Spinal cord (tissue), 10 donors: ENCODE measurements around the gene EVI5L. TPM values are rescaled to one million over a fixed set of nuclear protein-coding genes. Genes with fewer than 3 reads are reported as not detected.
"Not testable (repeated sequence)": the region's sequence is repeated elsewhere in the genome, so short reads cannot be mapped to it uniquely, and the experiment has no call there.

Source experiments
- DNase-seq, 6 donors: peaks; one replicate each; pipeline versions ENCODE4 v3.0.0 to v3.0.0-alpha.2; 2013 to 2015; ENCODE audit warnings: low spot score in 6 of 6, low read depth in 4 of 6
- H3K27ac ChIP-seq: one replicate; pipeline ENCODE4 v1.5.1; 2013; ENCODE audit warnings: low read depth, low read length, control low read depth
- H3K27me3 ChIP-seq: one replicate; pipeline ENCODE4 v1.6.1; 2013; ENCODE audit warnings: low read length; ENCODE audit not compliant: control insufficient read depth, insufficient read depth
- H3K36me3 ChIP-seq: one replicate; pipeline ENCODE4 v1.6.1; 2013; ENCODE audit warnings: low read length; ENCODE audit not compliant: control insufficient read depth, insufficient read depth
- H3K4me1 ChIP-seq: one replicate; pipeline ENCODE4 v1.6.1; 2013; ENCODE audit warnings: low read length; ENCODE audit not compliant: control insufficient read depth, insufficient read depth
- H3K4me3 ChIP-seq: one replicate; pipeline ENCODE4 v1.5.1; 2013; ENCODE audit warnings: low read depth, low read length, control low read depth
- H3K9me3 ChIP-seq: one replicate; pipeline ENCODE4 v1.6.1; 2013; ENCODE audit warnings: low read length; ENCODE audit not compliant: control insufficient read depth, insufficient read depth
- WGBS: methylation state at CpG from one replicate; pipeline ENCODE4 v1.1.5; 2013; ENCODE audit warnings: missing lambda C conversion rate; ENCODE audit not compliant: insufficient coverage; 5-methylcytosine and 5-hydroxymethylcytosine counted together
- polyA plus RNA-seq, 2 donors: library from polyadenylated mRNA; unstranded; fragments of 120-200 nt; gene quantifications; one replicate each; pipeline ENCODE4 v1.2.1, GENCODE V29; 2013; ENCODE audit not compliant: insufficient read length in 2 of 2
- total RNA-seq, 2 donors: library from RNA; depleted of rRNA in 1 of 2; stranded (reverse); fragments of 120-200 nt in 1 of 2; fragments of >200 nt in 1 of 2; gene quantifications; one replicate each; pipeline versions ENCODE4 v1.2.3 to v1.2.4, GENCODE V29; 2013 to 2014
- donor health status: healthy.

Gene EVI5L
- total and polyA plus RNA-seq, 4 donors, result 28.4 to 110 (median 67.8) TPM

GRCh38 chr19:7811989-7812388 is 18.0 kb upstream of the EVI5L start:
- Histone ChIP-seq H3K27me3 (no peaks in the 10 kb centered on the region), H3K36me3 (no peaks in the 10 kb centered on the region), H3K9me3 (no peaks in the 10 kb centered on the region), H3K4me1 (no peaks in the 10 kb centered on the region), H3K4me3 (no peak overlapping the region), H3K27ac (no peak overlapping the region)
- DNase-seq, result no peak
- no CpG with 5 or more reads among the region's 2 CpGs for WGBS

GRCh38 chr19:7815325-7815724 is 14.7 kb upstream of the EVI5L start:
- no peaks in the 10 kb centered on the region for H3K9me3 ChIP-seq
- no peak overlapping the region for H3K27ac ChIP-seq
- no peak overlapping the region for H3K4me3 ChIP-seq
- no peaks in the 10 kb centered on the region for H3K27me3 ChIP-seq
- 65% methylated on average over 10 of the region's 10 CpGs for WGBS
- DNase-seq, result no peak
- no peaks in the 10 kb centered on the region for H3K36me3 ChIP-seq
- no peaks in the 10 kb centered on the region for H3K4me1 ChIP-seq

GRCh38 chr19:7816040-7816439 is 14.0 kb upstream of the EVI5L start:
- not testable (repeated sequence) for DNase-seq, H3K9me3 ChIP-seq, H3K4me3 ChIP-seq, H3K4me1 ChIP-seq, H3K27me3 ChIP-seq, H3K36me3 ChIP-seq, H3K27ac ChIP-seq
- no CpG with 5 or more reads among the region's 3 CpGs for WGBS

- Histone ChIP-seq H3K27me3 (no peaks in the 10 kb centered on the region), H3K9me3 (no peaks in the 10 kb centered on the region), H3K36me3 (no peaks in the 10 kb centered on the region), H3K4me1 (no peaks in the 10 kb centered on the region), H3K4me3 (no peak overlapping the region), H3K27ac (no peak overlapping the region)
- no peak for DNase-seq
- 80% methylated on average over 1 of the region's 1 CpG for WGBS
These were observed 12.2 kb upstream of the EVI5L start for GRCh38 chr19:7817801-7818200.

- Histone ChIP-seq H3K27ac (no peak overlapping the region), H3K27me3 (no peaks in the 10 kb centered on the region), H3K9me3 (no peaks in the 10 kb centered on the region), H3K36me3 (no peaks in the 10 kb centered on the region), H3K4me1 (no peaks in the 10 kb centered on the region), H3K4me3 (no peak overlapping the region)
- WGBS, result 67% methylated on average over 1 of the region's 2 CpGs
- DNase-seq, result no peak
These were observed 11.2 kb upstream of the EVI5L start for GRCh38 chr19:7818806-7819205.

GRCh38 chr19:7819337-7819736 is 10.7 kb upstream of the EVI5L start:
- no peak overlapping the region for H3K27ac ChIP-seq
- DNase-seq, result no peak
- no peaks in the 10 kb centered on the region for H3K36me3 ChIP-seq
- WGBS, result 100% methylated on average over 1 of the region's 2 CpGs
- H3K4me1 ChIP-seq, result no peaks in the 10 kb centered on the region
- H3K27me3 ChIP-seq, result no peaks in the 10 kb centered on the region
- H3K4me3 ChIP-seq, result no peak overlapping the region
- H3K9me3 ChIP-seq, result no peaks in the 10 kb centered on the region

GRCh38 chr19:7820588-7820987 is 9.4 kb upstream of the EVI5L start:
- no peak for DNase-seq
- Histone ChIP-seq H3K36me3 (no peaks in the 10 kb centered on the region), H3K9me3 (no peaks in the 10 kb centered on the region), H3K4me1 (no peaks in the 10 kb centered on the region), H3K27ac (no peak overlapping the region), H3K4me3 (no peak overlapping the region), H3K27me3 (no peaks in the 10 kb centered on the region)
- no CpG with 5 or more reads among the region's 3 CpGs for WGBS

GRCh38 chr19:7822910-7823515 is 7.0 kb upstream of the EVI5L start:
- no peaks in the 10 kb centered on the region for H3K9me3 ChIP-seq
- H3K36me3 ChIP-seq, result no peaks in the 10 kb centered on the region
- H3K4me1 ChIP-seq, result no peaks in the 10 kb centered on the region
- WGBS, result 78% methylated on average over 2 of the region's 4 CpGs
- H3K4me3 ChIP-seq, result no peak overlapping the region
- no peaks in the 10 kb centered on the region for H3K27me3 ChIP-seq
- DNase-seq, result no peak
- no peak overlapping the region for H3K27ac ChIP-seq

- no peak overlapping the region for H3K4me3 ChIP-seq
- no peaks in the 10 kb centered on the region for H3K9me3 ChIP-seq
- no peaks in the 10 kb centered on the region for H3K36me3 ChIP-seq
- no peaks in the 10 kb centered on the region for H3K4me1 ChIP-seq
- no peak overlapping the region for H3K27ac ChIP-seq
- peak in 1 of 6 donors; percentile 66 for DNase-seq
- WGBS, result 57% methylated on average over 7 of the region's 9 CpGs
- H3K27me3 ChIP-seq, result no peaks in the 10 kb centered on the region
These were observed 6.2 kb upstream of the EVI5L start for GRCh38 chr19:7823686-7824301.

- Histone ChIP-seq H3K36me3 (peaks cover 8% of the 10 kb centered on the region), H3K27me3 (no peaks in the 10 kb centered on the region), H3K4me3 (peak overlapping the region; percentile 26), H3K9me3 (no peaks in the 10 kb centered on the region), H3K27ac (no peak overlapping the region), H3K4me1 (peaks cover 37% of the 10 kb centered on the region)
- no peak for DNase-seq
- WGBS, result 2% methylated on average over 14 of the region's 18 CpGs
These were observed 875 bp upstream of the EVI5L start for GRCh38 chr19:7829166-7829520.
